Activated CD4-positive, CD25-positive, alpha-beta regulatory T cell treated with anti-CD3 and anti-CD28 coated beads, Interleukin-2, amount 50 U/mL, for 16 hours (primary cell): ENCODE results near the gene EXOC4.

ENCODE experiments used
- DNase-seq: peaks from one replicate; pipeline ENCODE4 v3.0.0-alpha.2; 2020; ENCODE audit warnings: low read depth, low spot score

EXOC4 gene

GRCh38 chr7:133428876-133429275 is 176.0 kb downstream of the EXOC4 start:
- DNase-seq: no peak

GRCh38 chr7:133429371-133429770 is 176.5 kb downstream of the EXOC4 start:
- no peak for DNase-seq

- DNase-seq: no peak
These were observed 178.4 kb downstream of the EXOC4 start for GRCh38 chr7:133431134-133431724.

GRCh38 chr7:133433165-133433812 is 180.4 kb downstream of the EXOC4 start:
- no peak for DNase-seq

- DNase-seq: no peak
These were observed 181.5 kb downstream of the EXOC4 start for GRCh38 chr7:133434246-133434865.

- no peak for DNase-seq
These were observed 183.1 kb downstream of the EXOC4 start for GRCh38 chr7:133436014-133436428.

GRCh38 chr7:133437544-133437943 is 184.7 kb downstream of the EXOC4 start:
- DNase-seq: no peak

- no peak for DNase-seq
These were observed 189.9 kb downstream of the EXOC4 start for GRCh38 chr7:133442818-133443217.

GRCh38 chr7:133445617-133446016 is 192.7 kb downstream of the EXOC4 start:
- no peak for DNase-seq

GRCh38 chr7:133448012-133448411 is 195.1 kb downstream of the EXOC4 start:
- no peak for DNase-seq

GRCh38 chr7:133452577-133452976 is 199.7 kb downstream of the EXOC4 start:
- DNase-seq: no peak

- DNase-seq: no peak
These were observed 205.8 kb downstream of the EXOC4 start for GRCh38 chr7:133458688-133459087.

- DNase-seq: no peak
These were observed 208.5 kb downstream of the EXOC4 start for GRCh38 chr7:133461421-133461820.

- no peak for DNase-seq
These were observed 222.8 kb downstream of the EXOC4 start for GRCh38 chr7:133475655-133476054.

- DNase-seq: no peak
These were observed 224.9 kb downstream of the EXOC4 start for GRCh38 chr7:133477791-133478190.

- DNase-seq: no peak
These were observed 225.8 kb downstream of the EXOC4 start for GRCh38 chr7:133478591-133479135.

GRCh38 chr7:133479456-133480065 is 226.7 kb downstream of the EXOC4 start:
- DNase-seq: no peak

GRCh38 chr7:133480868-133481267 is 228.0 kb downstream of the EXOC4 start:
- no peak for DNase-seq

GRCh38 chr7:133481676-133482075 is 228.8 kb downstream of the EXOC4 start:
- DNase-seq: no peak

- no peak for DNase-seq
These were observed 229.7 kb downstream of the EXOC4 start for GRCh38 chr7:133482599-133482998.

GRCh38 chr7:133484086-133484485 is 231.2 kb downstream of the EXOC4 start:
- DNase-seq: no peak

GRCh38 chr7:133489906-133490305 is 237.0 kb downstream of the EXOC4 start:
- DNase-seq: no peak
